Stimulated activated CD8-positive, alpha-beta memory T cell treated with anti-CD3 and anti-CD28 coated beads, Interleukin-12 subunit alpha, Interleukin-12 subunit beta, amount 100 ng/mL, for 1 hour (primary cell): Measurements from ENCODE around the gene ZNF462.
"Not testable (repeated sequence)": the region's sequence is repeated elsewhere in the genome, so short reads cannot be mapped to it uniquely, and the experiment has no call there.

Source experiments
- DNase-seq: peaks from one replicate; pipeline ENCODE4 v3.0.0-alpha.2; 2020; ENCODE audit warnings: low read depth

ZNF462 gene, protein sequence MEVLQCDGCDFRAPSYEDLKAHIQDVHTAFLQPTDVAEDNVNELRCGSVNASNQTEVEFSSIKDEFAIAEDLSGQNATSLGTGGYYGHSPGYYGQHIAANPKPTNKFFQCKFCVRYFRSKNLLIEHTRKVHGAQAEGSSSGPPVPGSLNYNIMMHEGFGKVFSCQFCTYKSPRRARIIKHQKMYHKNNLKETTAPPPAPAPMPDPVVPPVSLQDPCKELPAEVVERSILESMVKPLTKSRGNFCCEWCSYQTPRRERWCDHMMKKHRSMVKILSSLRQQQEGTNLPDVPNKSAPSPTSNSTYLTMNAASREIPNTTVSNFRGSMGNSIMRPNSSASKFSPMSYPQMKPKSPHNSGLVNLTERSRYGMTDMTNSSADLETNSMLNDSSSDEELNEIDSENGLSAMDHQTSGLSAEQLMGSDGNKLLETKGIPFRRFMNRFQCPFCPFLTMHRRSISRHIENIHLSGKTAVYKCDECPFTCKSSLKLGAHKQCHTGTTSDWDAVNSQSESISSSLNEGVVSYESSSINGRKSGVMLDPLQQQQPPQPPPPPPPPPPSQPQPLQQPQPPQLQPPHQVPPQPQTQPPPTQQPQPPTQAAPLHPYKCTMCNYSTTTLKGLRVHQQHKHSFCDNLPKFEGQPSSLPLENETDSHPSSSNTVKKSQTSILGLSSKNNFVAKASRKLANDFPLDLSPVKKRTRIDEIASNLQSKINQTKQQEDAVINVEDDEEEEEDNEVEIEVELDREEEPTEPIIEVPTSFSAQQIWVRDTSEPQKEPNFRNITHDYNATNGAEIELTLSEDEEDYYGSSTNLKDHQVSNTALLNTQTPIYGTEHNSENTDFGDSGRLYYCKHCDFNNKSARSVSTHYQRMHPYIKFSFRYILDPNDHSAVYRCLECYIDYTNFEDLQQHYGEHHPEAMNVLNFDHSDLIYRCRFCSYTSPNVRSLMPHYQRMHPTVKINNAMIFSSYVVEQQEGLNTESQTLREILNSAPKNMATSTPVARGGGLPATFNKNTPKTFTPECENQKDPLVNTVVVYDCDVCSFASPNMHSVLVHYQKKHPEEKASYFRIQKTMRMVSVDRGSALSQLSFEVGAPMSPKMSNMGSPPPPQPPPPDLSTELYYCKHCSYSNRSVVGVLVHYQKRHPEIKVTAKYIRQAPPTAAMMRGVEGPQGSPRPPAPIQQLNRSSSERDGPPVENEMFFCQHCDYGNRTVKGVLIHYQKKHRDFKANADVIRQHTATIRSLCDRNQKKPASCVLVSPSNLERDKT (N-terminal part only)

DNA sequence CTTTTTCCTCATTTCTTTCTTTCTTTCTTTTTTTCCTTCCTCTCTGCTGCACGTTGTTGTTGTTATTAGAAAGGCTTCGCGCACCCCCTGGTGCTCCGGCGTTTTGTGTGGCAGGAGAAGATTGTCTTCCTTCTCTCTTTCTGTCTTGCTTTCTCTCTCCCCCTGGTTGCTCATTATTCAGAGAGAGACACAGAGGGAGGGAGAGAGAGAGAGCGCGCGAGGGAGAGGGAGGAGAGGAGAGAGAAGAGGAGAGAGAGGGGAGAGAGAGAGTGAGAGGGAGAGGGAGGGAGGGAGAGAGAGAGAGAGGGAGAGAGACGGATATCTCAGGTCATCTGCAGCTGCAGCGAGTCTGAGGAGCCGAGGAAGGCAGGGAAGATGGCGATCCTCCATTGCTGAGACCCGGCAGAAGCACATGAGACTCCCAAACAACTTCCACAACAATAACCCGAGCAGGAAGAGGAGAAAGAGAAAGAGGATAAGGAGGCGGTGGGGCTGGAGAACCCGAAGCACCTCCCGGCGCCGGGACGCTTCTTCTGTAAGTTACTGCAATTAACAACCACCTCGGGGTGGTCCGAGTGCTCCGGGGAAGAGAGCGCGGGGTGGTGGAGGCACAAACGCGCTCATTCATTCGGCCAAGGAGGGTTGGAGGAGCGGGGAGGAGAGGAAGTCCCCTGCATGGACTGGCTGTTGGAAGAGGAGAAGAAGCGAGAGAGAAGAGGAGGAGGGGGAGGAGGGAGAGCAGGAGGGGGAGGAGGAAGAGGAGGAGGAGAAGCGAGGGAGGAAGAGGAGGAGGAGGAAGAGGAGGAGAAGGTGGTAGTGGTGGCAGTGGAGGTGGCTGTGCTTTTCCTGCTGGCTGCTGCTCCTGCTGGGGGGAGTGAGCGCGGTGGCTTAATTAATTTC is at the start of gene ZNF462:
Gene ZNF462, plus strand, starts transcription at position 346 of the 900 bp plus-strand sequence. CDS start 60,218 bp downstream, outside the sequence.
- no peak for DNase-seq

DNA sequence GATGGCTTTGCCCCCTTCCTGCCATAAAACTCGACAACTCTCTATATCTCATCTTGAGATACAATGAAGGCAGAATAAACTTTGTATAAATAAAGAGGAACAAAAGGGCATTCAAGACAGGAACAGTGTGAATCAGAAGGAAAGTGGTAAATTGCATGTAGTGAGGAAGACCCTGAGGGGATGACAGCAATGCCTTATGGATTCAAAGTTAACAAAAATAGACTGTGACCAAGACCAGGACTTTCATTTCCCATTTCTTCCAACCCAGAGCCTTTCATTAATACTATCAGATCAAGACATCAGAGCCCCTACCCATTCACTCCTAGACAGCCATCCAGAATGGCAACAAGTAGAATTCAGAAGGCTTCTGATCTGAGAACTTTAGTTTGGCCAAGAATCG is 46.4 kb upstream of the ZNF462 start:
- no peak for DNase-seq

DNA sequence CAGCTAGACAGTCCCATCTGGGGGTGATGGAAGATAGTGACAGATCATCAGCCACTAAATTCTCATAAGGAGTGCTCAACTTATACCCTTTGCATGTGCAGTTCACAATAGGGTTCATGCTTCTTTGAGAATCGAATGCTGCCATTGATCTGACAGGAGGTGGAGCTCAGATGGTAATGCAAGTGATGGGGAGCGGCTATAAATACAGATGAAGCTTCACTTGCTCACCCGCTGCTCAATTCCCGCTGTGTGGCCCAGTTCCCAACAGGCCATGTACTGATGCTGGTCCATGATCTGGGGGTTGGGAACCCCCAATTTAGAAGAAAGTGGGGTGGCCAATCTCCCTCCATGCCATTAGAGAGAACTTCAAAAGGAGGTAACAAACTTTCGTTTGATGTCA is 44.9 kb upstream of the ZNF462 start:
- DNase-seq: no peak

DNA sequence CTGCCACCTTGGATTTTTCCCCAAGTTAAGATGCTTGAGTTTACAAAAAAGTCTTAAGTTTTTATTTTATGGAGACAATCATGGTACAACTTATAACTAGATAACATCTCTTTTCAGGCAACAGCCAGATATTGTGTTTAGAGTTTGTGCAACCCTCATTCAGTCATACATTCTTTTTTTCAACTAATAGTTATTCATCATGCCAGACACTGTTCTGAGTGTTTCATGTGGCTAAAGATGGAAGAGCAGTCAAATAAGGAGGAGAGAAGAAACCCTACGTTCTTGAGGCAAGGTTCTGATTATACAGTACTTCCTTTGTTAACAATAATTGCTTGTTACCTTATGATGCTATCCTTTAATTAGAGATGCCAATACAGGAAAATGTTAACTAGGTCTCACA is 42.1 kb upstream of the ZNF462 start:
- DNase-seq: no peak

DNA sequence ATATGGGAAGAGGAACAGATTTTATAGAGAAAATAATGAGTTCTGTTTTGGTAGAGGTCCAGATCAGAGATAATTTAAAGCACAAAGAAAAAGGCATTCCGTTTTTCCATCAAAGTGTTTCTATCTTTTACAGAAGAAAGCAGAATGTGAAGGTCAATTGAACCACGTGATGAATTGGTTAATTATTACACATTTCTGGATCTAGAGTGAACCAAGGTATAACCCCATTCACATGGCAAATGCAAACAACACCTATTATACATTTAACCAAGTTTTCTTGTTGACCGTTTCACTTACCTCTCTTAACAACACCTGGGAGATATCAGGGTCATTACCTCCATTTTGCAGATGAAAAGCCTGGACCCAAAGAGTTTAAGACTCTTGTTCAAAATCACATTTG is 34.9 kb upstream of the ZNF462 start:
- DNase-seq: no peak

DNA sequence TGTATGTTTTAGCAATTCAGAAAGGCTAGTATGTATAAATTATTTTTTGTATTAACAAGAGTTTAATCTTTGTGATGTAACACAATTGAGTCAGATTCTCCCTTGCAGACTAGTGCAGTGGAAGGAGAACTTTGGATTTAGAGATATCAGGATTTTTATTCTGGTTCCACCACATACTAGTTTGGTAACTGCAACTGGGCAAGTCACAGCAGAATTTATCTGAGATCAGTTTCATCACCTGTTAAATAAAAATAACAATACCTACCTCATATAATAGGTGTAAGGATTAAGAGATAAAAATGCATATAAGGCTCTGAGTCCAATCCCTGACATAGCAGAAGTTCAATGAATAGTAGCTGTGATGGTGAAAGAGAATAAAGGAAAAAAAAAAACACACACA is 34.0 kb upstream of the ZNF462 start:
- DNase-seq: no peak

DNA sequence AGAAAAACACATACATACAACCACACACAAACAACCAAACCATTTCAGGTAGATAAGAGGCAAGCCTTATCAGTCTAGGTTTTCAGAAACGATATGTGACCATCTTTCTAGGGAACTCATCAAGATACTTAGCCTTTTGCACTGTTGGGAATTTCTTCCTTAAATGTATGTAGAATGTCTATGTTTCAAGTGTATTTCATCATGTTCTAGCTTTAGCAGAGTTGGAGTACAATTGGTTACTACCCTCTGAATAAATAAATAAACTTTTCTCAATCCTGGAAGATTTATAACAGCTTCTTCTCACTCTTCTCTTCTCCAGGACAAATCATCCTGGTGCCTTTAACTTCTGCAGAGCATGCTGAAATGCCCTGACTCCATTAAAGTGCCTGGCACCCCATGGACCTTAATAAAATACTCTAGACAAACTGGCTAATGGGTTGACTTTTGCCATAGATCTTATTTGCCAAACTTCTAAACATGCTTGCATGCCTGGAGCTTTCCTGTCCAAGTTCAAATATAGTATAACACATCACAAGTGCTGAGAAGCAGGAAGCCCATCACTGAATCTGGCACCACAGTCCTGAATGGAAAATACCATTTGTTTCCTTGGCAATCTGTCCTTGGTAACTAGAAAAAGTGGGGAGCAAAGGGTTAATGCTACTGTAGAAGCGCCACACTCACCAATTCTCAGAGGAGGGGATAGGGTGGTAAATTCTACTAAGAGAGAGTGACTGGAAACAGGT is 33.1 kb upstream of the ZNF462 start:
- no peak for DNase-seq

DNA sequence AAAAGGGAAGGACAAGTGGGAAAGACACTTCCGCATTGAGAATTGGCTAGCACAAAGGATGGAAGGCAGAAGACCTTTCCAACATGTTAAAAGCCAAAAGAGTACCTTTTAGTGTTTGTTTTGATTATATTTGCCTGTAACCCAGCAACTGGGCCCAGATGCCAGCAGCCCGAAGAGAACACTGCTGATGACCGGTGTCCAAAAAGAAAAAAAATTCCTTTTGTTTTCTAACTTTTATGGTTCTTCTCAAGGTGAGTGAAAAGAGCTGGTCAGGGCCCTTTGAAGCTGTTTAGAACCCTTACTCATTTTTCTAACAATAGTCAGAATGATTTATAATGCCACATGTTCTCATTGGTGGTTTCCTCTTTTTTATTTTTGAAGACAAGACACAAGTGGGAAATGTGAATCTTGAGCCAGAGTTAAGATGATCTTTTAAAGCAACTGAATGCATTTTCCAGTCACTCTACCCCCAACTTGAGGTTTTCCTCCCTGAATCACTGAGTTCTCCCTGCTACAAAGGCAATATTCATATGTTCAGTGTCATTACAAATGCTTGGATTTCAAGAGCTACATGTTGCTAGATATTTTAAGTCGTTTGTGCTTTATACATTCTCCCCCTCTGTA is 32.3 kb upstream of the ZNF462 start:
- DNase-seq: no peak

DNA sequence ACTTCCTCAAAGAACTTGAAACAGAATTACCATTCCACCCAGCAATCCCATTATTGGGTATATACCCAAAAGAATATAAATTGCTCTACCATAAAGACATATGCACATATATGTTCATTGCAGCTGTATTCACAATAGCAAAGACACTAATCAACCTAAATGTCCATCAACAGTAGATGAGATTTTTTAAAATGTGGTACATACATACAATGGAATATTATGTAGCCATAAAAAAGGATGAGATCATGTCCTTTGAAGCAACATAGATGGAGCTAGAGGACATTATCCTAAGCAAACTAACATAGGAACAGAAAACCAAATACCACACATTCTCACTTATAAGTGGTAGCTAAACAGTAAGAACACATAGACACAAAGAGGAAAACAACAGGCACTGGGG is 28.1 kb upstream of the ZNF462 start:
- DNase-seq: no peak

DNA sequence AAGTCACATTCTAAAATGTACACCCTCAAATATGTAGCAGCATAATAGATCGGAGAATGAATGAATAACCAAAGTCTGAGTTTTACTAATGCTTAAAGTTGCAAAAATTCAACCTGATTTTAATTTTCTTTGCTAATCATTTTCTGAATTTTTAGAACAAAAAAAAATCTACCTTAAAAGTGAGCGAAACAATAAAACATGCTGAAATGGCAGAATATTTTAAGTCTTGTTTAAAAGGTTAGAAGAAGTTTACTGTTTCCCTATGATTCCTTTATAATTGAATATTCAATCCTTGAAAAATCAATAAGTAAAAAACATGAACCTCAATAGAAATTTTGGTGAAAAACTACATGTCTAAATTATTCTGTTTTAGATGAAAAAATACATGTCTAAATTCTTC is 27.1 kb upstream of the ZNF462 start:
- no peak for DNase-seq

DNA sequence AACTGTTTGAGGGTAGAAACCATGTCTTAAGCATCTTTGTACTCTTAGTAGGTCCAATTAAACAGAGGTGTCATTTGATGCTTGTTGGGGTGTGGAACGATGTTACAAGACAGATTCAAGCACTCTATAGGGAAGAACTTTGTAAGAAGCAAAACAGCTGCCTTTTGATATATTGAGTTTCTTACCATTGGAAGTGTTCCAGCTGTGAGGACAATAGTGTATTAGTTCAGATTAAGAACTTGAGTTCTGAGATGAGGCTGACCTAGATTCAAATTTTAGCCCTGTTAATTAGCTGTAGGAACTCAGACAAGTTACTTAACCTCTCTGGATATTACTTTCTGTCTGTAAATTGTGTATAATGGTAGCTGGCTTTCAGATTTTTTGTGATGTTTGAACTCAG is 19.6 kb upstream of the ZNF462 start:
- DNase-seq: no peak

DNA sequence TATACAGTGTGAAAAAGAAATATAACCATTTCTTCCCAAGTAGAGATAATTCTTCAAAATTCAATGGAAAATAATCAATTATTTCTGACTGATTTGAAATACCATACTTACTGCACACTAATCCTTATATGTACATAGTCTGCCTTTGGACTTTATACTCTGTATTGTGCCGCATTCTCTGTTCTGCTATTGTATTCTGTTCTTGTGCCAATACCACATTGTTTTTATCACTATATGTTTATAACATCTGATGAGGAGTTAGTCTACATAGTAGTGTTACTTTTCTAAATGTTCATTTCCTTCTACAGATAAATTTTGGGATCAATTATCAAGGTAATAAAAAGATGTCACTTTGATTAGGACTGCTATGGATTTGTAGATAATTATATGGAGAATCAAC is 16.7 kb upstream of the ZNF462 start:
- DNase-seq: no peak

DNA sequence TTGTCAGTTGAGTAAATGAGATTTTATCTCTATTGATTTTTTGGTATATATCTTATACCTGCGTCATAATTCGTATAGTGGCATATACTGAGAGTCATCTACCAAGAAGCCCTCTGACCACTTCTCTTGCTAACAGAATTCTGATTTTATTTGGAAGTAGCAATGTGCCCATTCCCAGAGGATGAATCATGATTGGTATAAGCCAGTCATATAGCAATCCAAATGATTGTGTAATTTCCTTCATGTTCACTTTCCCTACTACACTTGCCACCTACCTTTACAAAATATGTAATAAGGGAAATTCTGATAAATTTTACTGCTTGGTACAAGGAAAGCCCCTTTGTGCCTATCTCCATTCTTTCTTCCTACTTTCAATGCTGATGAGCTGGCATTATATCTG is 16.1 kb upstream of the ZNF462 start:
- DNase-seq: no peak

DNA sequence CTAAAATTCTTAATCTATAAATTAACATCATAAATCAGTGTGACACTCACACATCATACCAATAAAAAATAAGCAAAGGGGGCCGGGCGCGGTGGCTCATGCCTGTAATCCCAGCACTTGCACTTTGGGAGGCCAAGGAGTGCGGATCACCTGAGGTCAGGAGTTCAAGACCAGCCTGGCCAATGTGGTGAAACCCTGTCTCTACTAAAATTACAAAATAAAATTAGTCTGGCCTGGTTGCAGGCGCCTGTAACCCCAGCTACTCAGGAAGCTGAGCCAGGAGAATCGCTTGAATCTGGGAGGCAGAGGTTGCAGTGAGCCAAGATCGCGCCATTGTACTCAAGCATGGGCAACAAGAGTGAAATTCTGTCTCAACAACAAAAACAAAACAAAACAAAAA is 11.3 kb upstream of the ZNF462 start:
- not testable (repeated sequence) for DNase-seq

DNA sequence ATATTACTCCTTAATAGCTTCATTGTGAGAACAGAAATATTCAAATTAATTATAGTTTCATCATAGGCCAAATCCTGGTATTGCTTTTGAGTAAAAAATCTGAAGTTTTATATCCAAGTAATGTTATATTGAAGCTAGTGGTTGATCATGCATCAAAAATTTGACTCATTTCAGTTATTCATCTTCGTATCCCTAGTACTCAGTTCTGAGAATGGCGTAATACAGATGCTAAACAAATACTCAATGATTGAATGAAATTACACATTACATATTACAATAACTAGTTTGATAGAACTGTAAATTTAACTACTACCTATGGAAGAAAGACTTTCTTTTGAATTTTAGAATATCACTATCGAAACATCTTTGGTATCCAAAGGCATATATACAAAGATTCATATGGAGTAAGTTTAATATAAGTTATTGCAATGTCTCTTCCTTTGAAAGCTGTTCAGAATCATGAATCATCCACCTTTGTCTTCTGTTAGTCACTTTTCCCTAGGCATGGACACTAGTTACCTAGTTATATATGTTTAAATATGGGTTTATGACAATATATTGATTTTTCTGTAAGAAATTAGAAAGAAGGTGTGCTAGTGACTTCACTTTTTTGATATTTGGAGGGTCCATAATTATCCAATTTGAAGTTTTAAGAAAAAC is 5.0 kb upstream of the ZNF462 start:
- DNase-seq: no peak

DNA sequence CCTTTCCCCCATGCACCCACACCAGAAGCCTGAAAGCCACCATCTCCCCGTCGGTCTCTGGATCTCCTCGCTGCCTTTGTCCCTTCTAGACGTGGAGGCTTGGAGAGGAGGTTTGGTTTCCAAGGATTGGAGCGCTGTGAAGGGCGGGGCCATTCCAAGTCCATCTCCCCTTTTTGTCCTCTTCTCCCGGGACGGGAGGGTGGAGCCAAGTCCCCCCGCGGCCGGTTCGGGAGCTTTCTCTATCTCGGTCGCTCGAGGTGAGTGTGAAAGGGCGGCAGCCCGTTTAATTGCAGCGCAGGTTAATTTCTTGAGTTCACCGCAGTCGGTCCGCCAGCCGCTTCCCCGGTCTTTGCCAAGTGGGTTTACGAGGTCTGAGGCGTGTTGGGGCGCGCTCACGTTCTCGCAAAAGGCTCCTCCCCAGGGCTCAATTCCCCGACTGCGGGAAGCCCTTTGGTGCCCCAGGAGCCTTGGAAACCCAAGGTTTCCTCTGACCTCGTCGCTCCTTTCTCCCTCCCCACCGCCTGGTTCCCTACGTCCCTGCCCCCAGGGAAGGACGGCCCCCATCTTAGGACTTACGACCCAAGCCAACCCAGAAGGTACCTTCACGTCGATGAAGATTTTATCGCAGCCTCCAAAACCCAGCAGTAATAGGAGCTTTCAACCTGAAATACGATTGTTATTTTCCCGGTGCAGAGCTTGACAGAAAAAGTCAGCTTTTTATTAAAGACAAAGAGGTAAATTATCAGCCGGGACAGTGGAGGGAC is 2.8 kb upstream of the ZNF462 start:
- DNase-seq: no peak

DNA sequence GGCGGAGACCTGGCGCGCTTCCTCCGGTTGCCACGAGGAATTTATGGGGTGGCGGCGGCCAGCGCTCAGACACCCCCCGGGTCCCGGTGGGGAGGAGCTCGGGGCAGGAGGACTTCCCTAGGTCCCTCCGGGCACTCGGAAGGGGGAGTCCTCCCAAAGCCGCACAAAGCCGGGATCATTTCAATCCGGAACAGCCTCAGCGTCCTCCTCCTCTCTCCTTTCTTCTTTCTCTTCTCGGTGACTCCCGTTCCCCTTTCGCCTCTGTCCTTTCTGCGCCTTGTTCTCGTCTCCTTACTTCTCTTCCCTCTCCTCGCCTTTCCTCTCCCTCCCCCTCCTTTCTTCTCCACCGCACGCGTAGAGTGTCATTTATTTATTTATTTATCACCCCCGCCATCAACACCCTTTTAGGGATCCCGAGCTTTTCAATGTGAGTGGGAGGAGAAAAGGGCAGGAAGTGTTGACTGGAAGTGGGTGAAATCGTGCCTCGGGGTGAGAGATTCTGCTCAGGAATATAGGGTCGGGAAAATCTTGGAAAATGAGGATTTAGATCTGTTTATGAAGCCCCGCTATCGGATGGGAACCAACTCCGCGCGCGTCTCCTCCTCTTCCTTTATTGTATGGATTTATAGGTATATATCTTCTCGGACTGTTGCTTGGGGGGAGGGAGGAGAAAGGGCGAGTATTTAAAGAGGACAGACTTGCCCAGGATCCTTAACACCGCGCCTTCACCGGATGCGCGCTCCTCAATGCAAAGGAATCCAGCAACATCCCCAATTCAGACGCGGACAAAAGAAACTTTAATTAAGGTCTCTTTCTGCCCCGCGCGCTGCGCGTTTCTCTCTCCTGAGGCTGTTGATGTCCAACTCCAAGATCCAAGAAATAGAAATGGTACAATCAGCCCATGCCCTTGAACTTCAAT is 2.0 kb upstream of the ZNF462 start:
- no peak for DNase-seq

DNA sequence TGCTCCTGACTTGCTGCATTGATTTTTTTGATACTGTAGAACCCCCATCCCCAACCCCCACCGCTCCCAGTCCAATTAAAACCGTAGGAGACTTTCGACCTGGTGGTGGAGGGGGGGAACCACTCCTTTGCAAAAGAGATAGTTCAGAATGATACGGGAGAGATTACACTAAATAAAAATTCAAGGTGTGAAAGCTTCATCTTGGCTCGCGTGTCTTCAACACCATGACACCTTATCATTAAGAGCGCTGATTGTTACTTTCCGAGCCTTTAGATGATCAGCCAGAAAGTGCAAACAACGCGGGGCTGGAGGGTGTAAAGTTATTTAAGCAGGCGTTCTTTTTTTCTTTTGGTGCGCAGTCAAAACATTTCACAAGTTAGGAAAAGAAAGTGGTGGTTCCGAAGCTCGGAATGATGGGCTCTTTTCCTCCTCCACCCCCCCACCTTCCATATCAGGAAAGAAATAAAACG is 1.3 kb upstream of the ZNF462 start:
- no peak for DNase-seq
